GM11168 (cell line): Measurements from ENCODE around the gene TPSD1.
"Not testable (repeated sequence)": the region's sequence is repeated elsewhere in the genome, so short reads cannot be mapped to it uniquely, and the experiment has no call there.

ENCODE experiments used
- in situ Hi-C: fragments of 300-500 bp; cut with MboI; formaldehyde crosslinking; loops from one replicate; pipeline ENCODE4 v1.12.0; 2022; ENCODE audit warnings: low sequenced_read_pairs; ENCODE audit not compliant: unreplicated experiment

TPSD1 gene

DNA sequence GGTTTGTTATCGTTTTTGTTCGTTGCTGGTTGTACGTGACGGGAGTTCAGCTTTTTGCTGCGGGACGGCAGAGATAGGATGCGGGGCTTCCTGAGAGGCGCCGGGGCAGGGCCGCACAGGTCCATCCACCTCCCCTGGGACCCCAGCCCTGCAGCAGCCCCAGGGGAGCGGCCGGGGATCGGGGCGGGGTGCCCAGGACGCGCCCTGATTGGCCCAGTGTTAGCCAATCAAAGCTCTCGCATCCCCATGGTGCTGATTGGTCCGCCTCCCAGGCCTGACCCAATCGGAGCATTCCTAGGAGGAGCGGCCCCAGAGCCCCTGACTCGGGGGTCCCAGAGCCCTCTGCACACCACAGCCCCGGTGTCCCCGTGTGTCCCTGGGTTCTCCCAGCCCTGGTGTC, 17.0 kb upstream of the TPSD1 start:
- in situ Hi-C loops: not testable (repeated sequence)

DNA sequence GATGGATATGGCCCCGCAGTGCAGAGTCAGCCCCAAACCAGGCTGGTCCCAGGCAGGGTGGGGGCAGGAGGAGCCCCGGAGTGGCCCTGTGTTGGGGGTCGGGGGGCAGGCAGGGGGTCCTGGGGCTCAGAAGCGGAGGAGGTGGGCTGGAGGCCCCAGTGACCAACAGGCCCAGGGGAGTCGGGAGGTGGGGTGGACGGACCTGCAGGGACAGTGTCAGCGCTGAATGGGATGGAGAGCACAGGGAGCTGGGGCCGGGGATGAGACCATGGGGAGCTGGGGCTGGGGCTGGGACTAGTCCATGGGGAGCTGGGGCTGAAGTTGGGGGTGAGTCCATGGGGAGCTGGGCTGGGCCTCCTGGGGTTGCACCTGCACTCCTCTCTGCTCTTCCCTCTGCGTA, 16.3 kb upstream of the TPSD1 start:
- in situ Hi-C loops: not testable (repeated sequence)

DNA sequence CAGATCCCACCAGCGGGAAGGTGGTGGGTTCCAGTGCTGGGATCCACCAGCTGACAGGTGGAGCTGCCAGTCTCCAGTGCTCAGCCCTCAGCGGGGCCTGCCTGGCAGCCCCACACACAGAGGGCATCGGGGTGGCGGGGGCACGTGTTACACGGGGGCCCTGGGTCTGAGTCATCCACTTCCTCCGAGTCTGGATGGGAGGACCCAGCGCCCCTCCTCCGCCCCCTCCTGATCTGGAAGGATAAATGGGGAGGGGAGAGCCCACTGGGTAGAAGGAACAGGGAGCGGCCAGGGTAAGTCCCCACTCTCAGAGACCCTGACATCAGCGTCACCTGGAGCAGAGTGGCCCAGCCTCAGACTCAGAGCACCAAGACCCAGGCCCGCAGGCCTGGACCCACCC, 15.4 kb upstream of the TPSD1 start, which contains the start of gene TPSAB1:
Gene TPSAB1 (plus strand): TSS at position 270 of the 400 bp plus-strand sequence. CDS start 234 bp downstream, outside the sequence.
- in situ Hi-C loops: not testable (repeated sequence)

DNA sequence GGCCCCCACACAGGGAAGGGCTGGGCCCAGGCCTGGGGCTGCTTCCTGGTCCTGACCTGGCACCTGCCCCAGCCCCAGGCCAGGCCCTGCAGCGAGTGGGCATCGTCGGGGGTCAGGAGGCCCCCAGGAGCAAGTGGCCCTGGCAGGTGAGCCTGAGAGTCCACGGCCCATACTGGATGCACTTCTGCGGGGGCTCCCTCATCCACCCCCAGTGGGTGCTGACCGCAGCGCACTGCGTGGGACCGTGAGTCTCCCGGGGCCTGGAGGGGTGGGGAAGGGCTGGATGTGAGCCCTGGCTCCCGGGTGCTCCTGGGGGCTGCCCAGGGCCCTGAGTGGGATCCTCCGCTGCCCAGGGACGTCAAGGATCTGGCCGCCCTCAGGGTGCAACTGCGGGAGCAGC, 14.8 kb upstream of the TPSD1 start:
- in situ Hi-C loops: not testable (repeated sequence)

DNA sequence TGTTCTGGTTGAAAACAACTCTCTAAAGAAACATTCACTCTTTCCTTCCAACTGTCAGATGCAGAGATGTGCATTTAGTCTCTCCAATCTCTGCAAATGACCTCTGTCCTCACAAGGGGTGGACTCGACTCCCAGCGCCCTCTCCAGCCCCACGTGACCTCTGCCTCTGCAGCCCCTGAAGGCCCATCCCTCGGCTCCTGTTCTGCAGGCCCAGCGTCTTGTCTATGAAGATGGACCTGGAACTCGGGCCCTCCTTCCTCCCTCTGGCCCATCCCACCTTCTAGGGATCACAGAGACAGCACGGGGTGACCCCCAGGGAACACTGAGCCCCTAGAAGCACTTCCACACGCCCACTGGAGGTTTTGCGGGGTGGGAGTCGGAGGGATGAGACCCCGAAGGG, 12.5 kb upstream of the TPSD1 start:
- in situ Hi-C loops: not testable (repeated sequence)

DNA sequence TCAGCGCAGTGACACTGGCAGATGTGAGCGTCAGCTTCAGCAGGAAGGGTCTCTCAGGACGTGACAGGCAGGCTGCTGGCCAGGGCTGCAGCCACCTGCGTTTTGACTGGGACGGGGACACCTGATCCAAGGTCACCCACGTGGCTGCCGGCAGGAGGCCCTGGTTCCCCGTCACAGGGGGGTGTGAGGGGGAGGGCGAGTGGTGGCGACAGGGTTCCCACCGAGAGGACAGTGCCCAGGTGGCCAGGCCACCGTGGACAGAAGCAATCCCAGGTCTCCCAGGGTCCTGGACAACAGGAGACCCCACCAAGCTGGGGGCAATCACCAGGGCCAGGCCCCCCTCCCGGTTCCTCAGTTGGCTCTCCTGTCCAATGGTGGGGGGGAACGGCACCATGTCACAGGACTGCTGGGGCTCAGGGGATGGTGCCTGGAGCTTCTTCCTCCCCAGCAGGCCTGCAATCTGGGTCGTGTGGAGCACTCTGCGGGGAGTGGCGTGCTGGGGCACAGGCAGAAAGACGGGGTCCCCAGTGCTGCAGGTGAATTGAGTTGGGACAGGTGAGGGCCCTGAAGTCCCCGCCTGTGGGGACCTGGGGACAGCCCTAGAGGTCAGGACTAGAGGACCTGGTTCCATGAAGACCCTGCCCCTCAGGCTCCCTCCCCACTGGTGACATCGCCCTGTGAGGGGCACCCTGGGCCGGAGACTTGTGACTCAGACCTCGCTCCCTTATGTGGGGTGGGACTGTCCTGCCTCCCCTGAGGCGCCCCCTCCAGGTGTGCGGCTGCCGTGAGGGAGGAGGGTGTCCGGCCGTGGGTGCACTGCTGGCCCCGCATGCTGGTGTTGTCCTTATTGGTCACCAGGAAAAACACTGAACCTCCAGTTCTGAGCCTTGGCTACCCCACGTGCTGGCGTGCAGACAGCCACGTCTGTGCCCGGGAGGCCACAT, 11.7 kb upstream of the TPSD1 start:
- in situ Hi-C loops: not testable (repeated sequence)

DNA sequence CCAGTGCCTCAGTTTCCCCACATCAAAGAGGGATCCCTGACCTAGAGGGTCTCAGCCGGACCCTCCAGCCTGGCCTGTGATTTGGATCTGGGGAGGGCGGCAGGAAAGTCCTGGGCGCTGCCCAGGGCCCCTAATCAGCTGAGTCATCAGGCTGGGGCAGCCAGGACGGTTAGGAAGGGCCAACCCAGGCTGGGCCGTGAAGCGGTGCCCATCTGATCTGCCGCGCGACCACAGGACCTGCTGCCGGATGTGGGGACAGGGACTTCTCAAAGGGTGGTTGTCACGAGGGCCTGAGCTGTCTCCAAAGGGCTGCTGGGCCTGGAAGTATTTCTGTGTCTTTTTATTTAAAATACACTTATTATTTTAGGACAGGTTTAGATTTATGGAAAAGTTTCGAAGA, 11.0 kb upstream of the TPSD1 start:
- in situ Hi-C loops: no loop called here

DNA sequence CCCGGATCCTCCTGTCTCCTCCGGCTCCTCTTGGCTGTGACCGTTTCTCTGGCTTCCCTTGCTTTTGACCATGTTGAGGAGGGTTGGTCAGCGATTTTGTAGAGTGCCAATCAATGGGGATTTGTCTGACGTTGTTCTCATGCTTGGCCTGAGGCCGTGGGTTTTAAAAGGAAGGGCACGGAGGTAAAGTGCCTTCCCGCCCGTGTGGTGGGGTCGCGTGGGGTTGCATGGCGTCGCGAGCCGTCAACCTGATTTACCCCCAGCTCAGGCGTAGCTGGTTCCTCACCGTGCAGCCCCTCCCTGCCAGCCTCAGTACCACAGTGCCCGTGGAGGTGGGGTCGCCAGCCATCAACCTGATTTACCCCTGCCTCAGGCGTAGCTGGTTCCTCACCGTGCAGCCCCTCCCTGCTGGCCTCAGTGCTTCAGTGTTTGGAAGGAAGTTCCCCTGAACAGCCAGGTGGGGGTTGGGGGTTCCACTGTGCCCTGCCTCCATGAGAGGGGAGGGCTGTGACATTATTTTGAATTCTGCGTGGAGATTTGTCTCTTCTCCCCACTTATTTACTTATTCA, 10.3 kb upstream of the TPSD1 start:
- in situ Hi-C loops: no loop called here

DNA sequence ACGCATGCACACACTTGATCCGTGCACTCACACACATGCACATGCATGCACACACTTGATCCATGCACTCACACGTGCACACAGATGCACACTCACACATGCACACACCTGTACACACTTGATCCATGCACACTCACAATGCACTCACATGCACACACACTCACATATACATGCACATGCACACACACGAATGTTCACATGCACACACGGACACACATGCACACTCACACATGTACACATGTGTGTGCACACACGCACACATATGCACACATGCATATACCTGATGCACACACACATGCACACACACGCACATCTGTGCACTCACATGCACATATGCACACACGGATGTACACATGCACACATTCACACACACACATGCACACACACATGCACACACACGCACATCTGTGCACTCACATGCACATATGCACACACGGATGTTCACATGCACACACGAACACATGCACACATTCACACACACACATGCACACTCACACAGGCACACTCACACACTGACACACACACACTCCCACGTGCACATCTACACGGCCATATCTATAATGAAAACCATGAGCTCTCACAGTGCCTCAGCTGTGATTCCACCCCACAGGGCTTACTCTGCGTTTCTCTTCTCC, 7.8 kb upstream of the TPSD1 start:
- in situ Hi-C loops: not testable (repeated sequence)

DNA sequence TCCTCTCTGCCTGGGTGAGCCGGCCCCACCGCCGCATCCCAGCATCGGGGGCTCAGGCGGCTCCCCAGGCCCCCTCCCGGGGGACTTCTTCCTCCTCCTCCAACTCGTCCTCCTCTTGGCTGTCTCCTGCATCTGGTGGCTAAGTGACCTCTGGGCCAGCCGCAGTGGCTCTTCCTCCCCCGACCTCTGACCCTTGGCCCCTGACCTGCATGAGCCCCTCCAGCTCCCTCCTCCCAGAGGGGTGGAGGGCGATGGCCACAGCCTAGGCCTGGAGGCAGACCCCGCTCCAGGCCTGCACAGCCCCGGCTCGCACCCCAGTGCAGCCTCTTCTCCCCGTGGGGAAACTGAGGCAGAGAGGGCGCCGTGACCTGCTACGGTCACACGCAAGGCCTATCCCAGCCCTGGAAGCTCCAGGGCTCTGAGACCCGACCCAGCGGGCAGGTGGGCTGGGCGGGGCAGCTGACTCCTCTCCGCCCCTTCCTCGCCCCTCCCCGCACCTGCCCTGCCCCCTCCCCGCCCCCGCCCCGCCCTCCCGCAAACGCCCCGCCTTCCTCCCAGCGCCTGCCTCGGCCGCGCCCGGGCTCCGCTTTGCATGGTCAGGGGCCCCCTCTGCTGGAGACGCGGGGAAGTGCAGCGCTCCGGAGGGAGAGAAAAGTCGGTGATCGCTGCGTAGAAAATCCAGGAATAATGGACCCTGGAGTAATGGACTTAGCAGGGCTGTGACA, 6.7 kb upstream of the TPSD1 start:
- in situ Hi-C loops: not testable (repeated sequence)

DNA sequence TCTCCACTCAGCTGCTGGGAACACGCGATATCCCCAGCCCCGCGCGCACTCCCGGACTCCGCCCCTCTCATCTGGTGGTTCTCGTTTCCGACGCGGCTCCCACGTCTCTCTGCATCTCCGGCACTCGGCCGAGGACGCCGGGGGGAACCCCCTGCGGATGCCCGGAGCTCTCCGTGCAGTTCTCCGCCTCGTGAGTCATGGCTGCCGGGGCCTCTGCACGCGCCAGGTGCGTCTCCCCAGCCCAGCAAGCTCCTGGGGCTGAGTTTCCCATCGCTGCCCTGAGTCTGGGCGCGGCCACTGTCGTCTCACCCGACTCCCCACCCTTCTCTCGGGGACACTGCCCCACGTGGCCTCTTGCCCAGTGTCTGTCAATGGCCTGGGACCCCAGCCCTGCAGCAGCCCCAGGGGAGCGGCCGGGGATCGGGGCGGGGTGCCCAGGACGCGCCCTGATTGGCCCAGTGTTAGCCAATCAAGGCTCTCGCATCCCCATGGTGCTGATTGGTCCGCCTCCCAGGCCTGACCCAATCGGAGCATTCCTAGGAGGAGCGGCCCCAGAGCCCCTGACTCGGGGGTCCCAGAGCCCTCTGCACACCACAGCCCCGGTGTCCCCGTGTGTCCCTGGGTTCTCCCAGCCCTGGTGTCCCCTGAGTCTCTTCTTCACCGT, 2.0 kb upstream of the TPSD1 start:
- in situ Hi-C loops: not testable (repeated sequence)

DNA sequence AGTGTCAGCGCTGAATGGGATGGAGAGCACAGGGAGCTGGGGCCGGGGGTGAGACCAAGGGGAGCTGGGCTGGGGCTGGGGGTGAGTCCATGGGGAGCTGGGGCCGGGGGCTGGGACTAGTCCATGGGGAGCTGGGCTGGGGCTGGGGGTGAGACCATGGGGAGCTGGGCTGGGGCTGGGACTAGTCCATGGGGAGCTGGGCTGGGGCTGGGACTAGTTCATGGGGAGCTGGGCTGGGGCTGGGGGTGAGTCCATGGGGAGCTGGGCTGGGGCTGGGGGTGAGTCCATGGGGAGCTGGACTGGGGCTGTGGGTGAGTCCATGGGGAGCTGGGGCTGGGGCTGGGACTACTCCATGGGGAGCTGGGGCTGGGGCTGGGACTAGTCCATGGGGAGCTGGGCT, 1.0 kb upstream of the TPSD1 start:
- in situ Hi-C loops: not testable (repeated sequence)

DNA sequence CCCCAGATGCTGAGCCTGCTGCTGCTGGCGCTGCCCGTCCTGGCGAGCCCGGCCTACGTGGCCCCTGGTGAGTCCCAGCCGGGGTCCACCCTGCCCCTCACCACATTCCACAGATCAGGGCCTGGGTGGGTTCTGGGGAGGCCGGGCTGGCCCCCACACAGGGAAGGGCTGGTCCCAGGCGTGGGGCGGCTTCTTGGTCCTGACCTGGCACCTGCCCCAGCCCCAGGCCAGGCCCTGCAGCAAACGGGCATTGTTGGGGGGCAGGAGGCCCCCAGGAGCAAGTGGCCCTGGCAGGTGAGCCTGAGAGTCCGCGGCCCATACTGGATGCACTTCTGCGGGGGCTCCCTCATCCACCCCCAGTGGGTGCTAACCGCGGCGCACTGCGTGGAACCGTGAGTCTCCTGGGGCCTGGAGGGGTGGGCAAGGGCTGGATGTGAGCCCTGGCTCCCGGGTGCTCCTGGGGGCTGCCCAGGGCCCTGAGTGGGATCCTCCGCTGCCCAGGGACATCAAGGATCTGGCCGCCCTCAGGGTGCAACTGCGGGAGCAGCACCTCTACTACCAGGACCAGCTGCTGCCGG, 516 bp downstream of the TPSD1 start:
- in situ Hi-C loops: not testable (repeated sequence)

DNA sequence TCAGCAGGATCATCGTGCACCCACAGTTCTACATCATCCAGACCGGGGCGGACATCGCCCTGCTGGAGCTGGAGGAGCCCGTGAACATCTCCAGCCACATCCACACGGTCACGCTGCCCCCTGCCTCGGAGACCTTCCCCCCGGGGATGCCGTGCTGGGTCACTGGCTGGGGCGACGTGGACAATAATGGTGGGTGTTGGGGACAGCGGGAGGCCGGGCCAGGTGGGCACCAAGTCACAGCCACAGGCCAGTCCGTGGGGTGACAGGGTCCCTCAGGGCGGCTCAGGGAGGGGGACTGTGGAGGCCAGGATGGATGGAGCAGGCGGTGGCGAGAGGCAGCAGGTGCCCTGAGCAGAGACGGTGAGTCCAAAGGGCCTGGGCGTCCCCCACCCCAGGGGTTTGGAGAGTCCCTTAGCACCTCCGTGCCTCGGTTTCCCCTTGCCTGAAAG, 1.0 kb downstream of the TPSD1 start:
- in situ Hi-C loops: no loop called here

DNA sequence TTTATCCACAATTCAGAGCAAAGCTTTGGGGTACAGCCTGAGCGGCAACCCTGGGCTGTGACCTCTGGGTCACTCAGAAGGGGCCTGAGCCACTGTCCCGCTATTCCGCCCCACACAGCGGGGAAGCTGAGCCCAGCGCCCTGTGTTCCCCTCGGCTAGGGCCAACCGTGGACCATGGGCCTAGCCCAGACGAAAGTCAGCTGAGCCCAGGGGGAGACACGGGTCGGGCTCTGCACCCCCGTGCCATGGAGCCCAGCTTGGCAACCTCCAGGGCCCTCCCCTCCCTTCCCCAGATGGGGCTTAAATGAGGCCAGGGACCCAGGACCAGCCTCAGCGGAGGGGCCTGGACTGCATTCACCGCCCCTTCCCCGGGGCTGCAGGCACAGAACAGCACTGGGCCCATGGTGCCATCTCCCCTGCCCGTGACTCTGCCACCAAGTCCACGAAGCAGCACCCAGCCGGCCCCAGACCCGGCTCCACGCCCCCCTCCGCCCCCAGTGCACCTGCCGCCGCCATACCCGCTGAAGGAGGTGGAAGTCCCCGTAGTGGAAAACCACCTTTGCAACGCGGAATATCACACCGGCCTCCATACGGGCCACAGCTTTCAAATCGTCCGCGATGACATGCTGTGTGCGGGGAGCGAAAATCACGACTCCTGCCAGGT, 1.8 kb downstream of the TPSD1 start:
- in situ Hi-C loops: no loop called here

DNA sequence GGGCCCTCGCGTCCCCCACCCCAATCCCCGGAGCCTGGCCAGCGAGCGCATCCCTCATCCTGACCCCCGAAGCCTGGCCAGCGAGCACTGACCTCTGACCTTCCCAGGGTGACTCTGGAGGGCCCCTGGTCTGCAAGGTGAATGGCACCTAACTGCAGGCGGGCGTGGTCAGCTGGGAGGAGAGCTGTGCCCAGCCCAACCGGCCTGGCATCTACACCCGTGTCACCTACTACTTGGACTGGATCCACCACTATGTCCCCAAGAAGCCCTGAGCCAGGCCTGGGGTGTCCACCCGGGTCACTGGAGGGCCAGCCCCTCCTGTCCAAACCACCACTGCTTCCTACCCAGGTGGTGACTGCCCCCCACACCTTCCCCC, 2.3 kb downstream of the TPSD1 start:
- in situ Hi-C loops: no loop called here

DNA sequence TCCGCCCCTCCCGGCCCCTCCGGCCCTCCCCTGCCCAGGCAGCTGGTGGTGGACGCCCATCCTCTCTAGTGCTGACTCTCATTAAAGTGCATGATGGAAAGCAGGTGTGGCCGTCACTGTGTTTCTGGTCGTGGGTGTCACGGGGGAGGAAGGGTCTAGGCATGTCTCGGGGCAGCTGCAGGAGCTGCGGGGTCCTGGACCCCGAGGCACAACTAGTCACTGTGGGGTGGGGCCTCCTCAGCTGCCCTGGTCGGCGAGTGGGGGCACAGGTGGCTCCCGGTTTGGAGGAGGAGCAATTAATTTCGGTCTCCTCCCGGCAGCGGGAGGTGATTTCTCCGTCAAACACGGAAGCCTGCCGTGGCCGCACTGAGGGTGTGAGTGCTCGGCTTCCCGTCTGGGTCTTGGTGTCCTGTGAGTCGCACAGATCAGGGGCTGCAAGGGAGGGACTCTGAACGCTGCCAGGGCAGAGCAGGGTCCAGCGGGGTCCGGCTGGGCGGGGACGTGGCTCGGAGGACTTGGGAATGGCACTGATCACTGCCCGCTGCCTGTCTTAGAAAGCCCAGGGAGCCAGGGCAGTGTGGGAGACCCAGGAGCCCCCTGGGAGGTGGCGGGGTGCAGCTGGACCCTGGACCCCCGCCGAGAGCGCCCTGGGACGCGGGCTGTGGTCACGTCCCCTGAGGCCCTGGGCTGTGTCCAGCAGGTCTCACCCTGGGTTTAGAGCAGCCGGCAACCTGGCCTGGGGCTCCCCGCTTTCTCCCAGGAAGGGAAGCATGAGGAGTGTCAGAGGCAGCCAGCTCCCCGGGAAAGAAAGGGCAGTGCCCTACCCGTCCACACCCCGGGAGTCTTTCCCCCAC, 3.3 kb downstream of the TPSD1 start:
- in situ Hi-C loops: no loop called here

DNA sequence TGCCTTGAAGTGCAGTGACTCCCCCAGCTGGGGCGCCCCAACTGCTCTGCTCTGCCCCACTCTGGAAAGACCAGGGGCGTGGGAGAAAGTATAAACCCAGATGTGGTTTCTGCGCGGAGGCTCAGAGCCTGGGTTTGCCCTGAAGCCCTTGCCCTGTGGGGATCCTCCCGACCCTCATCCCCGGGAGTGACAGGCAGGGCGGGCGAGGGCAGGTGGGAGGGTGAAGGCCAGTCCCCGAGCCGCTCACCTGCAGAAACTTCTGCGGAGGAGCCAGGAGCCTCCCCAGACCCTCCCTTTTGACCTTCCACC, 3.8 kb downstream of the TPSD1 start:
- in situ Hi-C loops: no loop called here
